HG02852 (cell line): Measurements from ENCODE around the gene TEDDM1.
A peak's percentile ranks its signal among the peaks of the same experiment; 100 is the strongest.

Experiments used
- ATAC-seq: cut with Tn5 transposase; IDR thresholded peaks from one replicate; pipeline ENCODE4 v1.9.1; 2021; ENCODE audit warnings: mild to moderate bottlenecking, moderate library complexity; ENCODE audit not compliant: unreplicated experiment

Gene TEDDM1

GRCh38 chr1:182407724-182408123, 7.3 kb upstream of the TEDDM1 start:
- no peak for ATAC-seq

- ATAC-seq = no peak
These were observed 5.5 kb upstream of the TEDDM1 start for GRCh38 chr1:182406012-182406411.

GRCh38 chr1:182405578-182405977, 5.1 kb upstream of the TEDDM1 start:
- no peak for ATAC-seq

- no peak for ATAC-seq
These were observed 4.3 kb upstream of the TEDDM1 start for GRCh38 chr1:182404781-182405180.

- no peak for ATAC-seq
These were observed 2.6 kb downstream of the TEDDM1 start for GRCh38 chr1:182397653-182398393.

GRCh38 chr1:182395906-182396305, 4.6 kb downstream of the TEDDM1 start:
- ATAC-seq = no peak

- ATAC-seq = no peak
These were observed 6.3 kb downstream of the TEDDM1 start for GRCh38 chr1:182394055-182394775.

GRCh38 chr1:182392050-182393028, 8.1 kb downstream of the TEDDM1 start:
- ATAC-seq = peak; percentile 21

GRCh38 chr1:182391362-182392049, 9.0 kb downstream of the TEDDM1 start, which contains the start of gene GLUL:
Gene GLUL (minus strand): TSS chr1:182391790. CDS start chr1:182388737, 3,053 bp downstream.
- peak; percentile 69 for ATAC-seq

- no peak for ATAC-seq
These were observed 9.5 kb downstream of the TEDDM1 start for GRCh38 chr1:182391028-182391361.

GRCh38 chr1:182389619-182390047, 10.8 kb downstream of the TEDDM1 start:
- no peak for ATAC-seq

GRCh38 chr1:182388392-182389134, 11.9 kb downstream of the TEDDM1 start:
- ATAC-seq = no peak

- ATAC-seq = no peak
These were observed 12.9 kb downstream of the TEDDM1 start for GRCh38 chr1:182387566-182387965.

GRCh38 chr1:182386980-182387379, 13.5 kb downstream of the TEDDM1 start:
- ATAC-seq = no peak

GRCh38 chr1:182385885-182386853, 14.3 kb downstream of the TEDDM1 start:
- ATAC-seq = no peak

GRCh38 chr1:182384387-182384960, 16.0 kb downstream of the TEDDM1 start:
- ATAC-seq = no peak

- ATAC-seq = no peak
These were observed 16.5 kb downstream of the TEDDM1 start for GRCh38 chr1:182383934-182384333.

- no peak for ATAC-seq
These were observed 17.3 kb downstream of the TEDDM1 start for GRCh38 chr1:182383037-182383661.
